Suprapubic skin (tissue), 4 donors: ENCODE measurements around the gene IL1RL2.

Experiments
- CTCF ChIP-seq, 2 donors: fragments of 200-600 bp in 1 of 2; fragments of 450-650 bp in 1 of 2; sonication (generic) in 1 of 2; IDR thresholded peaks; one replicate each; pipeline ENCODE4 v1.5.1; 2016 to 2019; ENCODE audit warnings: antibody characterized with exemption in 2 of 2, mild to moderate bottlenecking in 1 of 2, moderate library complexity in 1 of 2
- POLR2A ChIP-seq, 2 donors: fragments of 450-650 bp; IDR thresholded peaks; one replicate each; pipeline ENCODE4 v1.6.1; 2017; ENCODE audit warnings: antibody characterized with exemption in 2 of 2, mild to moderate bottlenecking in 2 of 2, moderate library complexity in 2 of 2
- POLR2AphosphoS5 ChIP-seq, 3 donors: sonication (generic); formaldehyde crosslinking; IDR thresholded peaks; one replicate each; pipeline ENCODE4 v1.6.1; 2017; ENCODE audit warnings: antibody characterized with exemption in 3 of 3

GRCh38 chr2:102190430-102191107 is 3.7 kb downstream of the IL1RL2 start:
- TF ChIP-seq POLR2A (IDR thresholded peaks at IDR 0.05) (no peak), POLR2AphosphoS5 (IDR thresholded peaks at IDR 0.05) (no peak), CTCF (IDR thresholded peaks at IDR 0.05) (no peak)
